ENCODE data around the gene LRRC2.
"Not testable (repeated sequence)": the region's sequence is repeated elsewhere in the genome, so short reads cannot be mapped to it uniquely, and the experiment has no call there.

The LRRC2 gene

DNA sequence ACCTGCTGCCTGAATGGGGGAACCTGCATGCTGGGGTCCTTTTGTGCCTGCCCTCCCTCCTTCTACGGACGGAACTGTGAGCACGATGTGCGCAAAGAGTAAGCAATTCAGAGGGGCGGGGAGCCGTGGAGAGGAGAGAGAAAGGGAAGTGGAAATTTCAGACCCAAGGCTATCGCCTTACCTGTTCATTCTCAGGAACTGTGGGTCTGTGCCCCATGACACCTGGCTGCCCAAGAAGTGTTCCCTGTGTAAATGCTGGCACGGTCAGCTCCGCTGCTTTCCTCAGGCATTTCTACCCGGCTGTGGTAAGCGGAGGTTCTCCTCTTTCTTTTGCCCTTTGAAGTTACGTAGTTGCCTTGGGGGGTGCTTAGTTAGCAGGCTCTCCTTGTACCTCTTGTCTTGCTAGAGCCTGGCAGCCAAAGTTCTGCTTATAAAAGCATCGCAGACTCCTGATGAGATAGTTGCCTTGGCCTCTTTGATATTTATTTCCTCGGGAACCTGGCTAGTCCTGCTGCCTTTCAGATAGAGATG is 13.7 kb upstream of the LRRC2 start:
- DNase-seq: no peak

- no peak for DNase-seq
Measured at GRCh38 chr3:46578973-46579755, 13.1 kb upstream of the LRRC2 start.

- not testable (repeated sequence) for DNase-seq
Measured at GRCh38 chr3:46577580-46578249, 11.6 kb upstream of the LRRC2 start.

- no peak for DNase-seq
Measured at GRCh38 chr3:46576879-46577278, 10.8 kb upstream of the LRRC2 start.

DNA sequence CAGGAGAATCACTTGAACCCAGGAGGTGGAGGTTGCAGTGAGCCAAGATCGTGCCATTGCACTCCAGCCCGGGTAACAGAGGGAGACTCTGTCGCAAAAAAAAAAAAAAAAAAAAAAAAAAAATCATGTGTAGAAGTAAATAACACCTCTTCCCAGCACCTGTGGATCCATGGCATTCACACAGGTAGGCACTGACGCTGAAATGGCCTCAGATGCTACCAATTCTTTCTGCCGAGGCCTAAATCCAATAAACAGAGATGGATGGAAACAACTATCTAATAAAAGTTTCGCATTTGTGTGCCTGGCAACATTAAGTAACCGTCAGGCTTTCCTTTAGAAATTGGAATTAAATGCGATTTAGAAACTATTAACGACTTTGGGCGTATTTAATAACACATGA is 10.3 kb upstream of the LRRC2 start:
- no peak for DNase-seq

GRCh38 chr3:46575577-46576222 is 9.6 kb upstream of the LRRC2 start:
- DNase-seq: no peak

- no peak for DNase-seq
Measured at GRCh38 chr3:46574881-46575576, 8.9 kb upstream of the LRRC2 start.

DNA sequence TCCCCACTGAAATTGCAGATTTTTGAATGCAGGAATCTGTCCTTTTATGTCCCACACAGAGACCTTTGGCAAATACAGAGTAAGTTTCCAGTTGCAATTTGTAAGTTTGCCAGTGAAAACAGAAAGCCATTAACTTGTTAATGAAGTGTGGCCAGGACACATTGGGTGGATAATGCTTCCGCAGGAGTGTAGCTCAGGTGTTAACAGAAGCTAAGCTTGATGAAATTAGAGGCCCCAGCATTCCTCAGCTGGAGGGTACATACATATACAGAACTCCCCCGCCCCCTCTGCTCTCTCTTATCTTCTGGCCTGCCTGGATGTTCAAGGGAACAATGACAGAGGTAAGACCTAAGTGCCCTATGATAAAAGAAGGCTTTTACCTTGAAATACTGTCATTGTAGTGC is 8.1 kb upstream of the LRRC2 start:
- DNase-seq: no peak

- DNase-seq: no peak
Measured at GRCh38 chr3:46573701-46574100, 7.6 kb upstream of the LRRC2 start.

DNA sequence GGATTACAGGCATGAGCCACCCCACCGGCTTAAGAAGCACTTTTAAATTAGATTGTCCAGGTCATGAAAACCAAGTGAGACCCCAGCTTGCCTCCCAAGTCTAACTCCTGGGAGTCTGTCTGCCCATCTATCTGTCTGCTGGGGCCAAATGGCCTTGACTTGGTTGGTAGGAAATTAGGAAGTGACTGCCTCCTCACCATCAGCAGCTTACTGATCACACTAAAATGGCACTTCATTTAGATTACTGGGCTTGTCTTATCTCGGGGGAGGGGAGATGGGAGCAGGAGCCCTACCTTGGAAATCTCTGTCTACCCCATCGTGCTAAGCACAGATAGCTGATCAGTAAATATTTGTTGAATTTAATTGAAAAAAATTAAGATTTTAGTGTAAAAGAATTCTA is 5.6 kb upstream of the LRRC2 start:
- no peak for DNase-seq

DNA sequence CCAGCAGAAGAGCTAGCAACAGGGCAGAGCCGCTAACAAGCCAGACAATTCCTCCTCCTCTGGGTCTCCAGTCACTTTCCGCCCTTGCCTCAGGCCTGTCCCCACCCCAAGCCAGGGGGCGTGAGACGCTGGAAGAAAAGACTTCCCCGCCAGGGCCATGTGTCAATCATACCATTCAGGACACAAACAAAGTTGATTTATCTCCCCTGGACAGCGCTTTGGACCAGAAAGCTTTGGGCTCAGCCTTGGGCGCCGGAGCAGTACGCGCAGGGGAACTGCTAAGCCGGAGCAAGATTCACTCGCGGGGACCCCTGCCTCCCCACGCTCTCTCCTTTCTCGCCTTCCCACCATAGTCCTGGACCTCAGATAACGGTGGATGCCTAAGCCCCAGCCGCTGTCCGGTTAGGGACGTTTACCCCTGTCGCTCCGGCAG is 479 bp downstream of the LRRC2 start:
- no peak for DNase-seq

- no peak for DNase-seq
Measured at GRCh38 chr3:46565077-46565476, 1.0 kb downstream of the LRRC2 start.

- DNase-seq: no peak
Measured at GRCh38 chr3:46564190-46565021, 1.7 kb downstream of the LRRC2 start.

GRCh38 chr3:46561951-46562350 is 4.2 kb downstream of the LRRC2 start:
- DNase-seq: no peak

- DNase-seq: no peak
Measured at GRCh38 chr3:46561511-46561910, 4.6 kb downstream of the LRRC2 start.

GRCh38 chr3:46559091-46559704 is 6.9 kb downstream of the LRRC2 start:
- DNase-seq: no peak

- DNase-seq: peak; percentile 63 to 72
Measured at GRCh38 chr3:46558184-46559043, 7.7 kb downstream of the LRRC2 start.

DNA sequence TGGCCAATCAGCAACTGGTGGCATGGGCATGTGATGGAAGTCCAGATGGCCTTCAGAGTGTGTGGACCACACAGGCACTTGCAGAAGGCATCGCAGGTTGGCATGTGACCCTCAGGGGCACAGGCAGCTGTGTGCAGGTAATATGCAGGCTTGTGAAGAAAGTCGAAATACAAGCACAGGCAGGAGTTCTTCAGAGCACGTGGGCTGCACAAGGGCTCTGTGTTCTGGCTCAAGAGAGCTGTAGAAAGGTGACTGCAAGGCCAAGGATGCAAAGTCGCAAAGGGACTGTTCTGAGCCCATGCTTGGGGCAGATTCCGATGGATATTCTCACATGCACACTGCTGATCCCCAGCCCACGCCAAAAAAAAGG is 8.3 kb downstream of the LRRC2 start:
- no peak for DNase-seq

DNA sequence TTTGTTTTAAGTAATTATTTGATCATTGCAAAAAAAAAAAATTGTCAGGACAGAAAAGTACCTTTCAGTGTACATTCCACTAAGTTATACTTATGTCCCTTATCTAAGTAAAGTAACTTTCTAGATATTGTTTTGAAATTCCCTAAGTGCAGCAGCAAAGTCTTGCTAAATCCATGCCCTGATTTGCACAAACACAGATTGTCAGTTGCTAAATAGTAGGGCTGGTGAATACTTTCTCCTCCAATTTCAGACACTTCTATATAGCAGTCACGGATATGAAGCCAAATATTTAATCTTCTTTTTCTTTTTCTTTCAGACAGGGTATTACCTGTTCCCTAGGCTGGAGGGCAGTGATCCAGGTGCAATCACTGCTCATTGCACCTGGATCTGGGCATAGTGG is 12.9 kb downstream of the LRRC2 start:
- DNase-seq: no peak

- DNase-seq: no peak
Measured at GRCh38 chr3:46552538-46552937, 13.6 kb downstream of the LRRC2 start.

DNA sequence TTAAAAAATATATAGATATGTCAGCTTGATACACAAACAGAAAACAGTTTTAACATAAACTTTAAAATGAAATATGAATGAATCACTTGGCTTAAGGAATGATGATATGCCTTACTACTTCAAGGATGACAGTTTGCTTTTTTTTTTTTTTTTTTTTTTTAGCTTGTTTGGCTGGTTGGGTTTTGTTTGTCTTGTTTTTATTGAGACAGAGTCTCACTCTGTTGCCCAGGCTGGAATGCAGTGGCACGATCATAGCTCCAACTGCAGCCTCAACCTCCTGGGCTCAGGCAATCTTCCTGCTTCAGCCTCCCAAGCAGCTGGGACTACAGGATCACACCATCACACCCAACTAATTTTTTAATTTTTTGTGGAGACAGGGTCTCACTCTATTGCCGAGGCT is 14.5 kb downstream of the LRRC2 start:
- no peak for DNase-seq
